Fibroblast of the aortic adventitia (primary cell): ENCODE data around the gene SFTPB. TPM values are rescaled to one million over a fixed set of nuclear protein-coding genes. Genes with fewer than 3 reads are reported as not detected.
A peak's percentile ranks its signal among the peaks of the same experiment; 100 is the strongest.

Experiments used
- DNase-seq: peaks from one replicate; pipeline ENCODE4 v3.0.0-alpha.2; 2010; ENCODE audit warnings: low read depth
- H3K4me3 ChIP-seq: 2 replicates; pipeline ENCODE4 v1.5.1; 2011; ENCODE audit warnings: low read depth, mild to moderate bottlenecking, control low read depth, low read length, moderate library complexity
- CTCF ChIP-seq: IDR thresholded peaks from 2 replicates; pipeline ENCODE4 v1.5.1; 2011; ENCODE audit warnings: mild to moderate bottlenecking, low read length, control low read depth, inconsistent platforms; ENCODE audit not compliant: insufficient read depth
- total RNA-seq: library from RNA; depleted of rRNA; stranded (reverse); fragments of >200 nt; gene quantifications from 2 replicates; pipeline ENCODE4 v1.2.3, GENCODE V29; 2012; ENCODE audit warnings: low replicate concordance

SFTPB gene
- total RNA-seq, 1 donor, result 0.09 TPM

- H3K4me3 ChIP-seq, result no peak overlapping the region
- DNase-seq, result no peak
- TF ChIP-seq CTCF, result no peak
These were observed 35.3 kb upstream of the SFTPB start for GRCh38 chr2:85703329-85703728.

GRCh38 chr2:85702800-85703199 lies 34.8 kb upstream of the SFTPB start:
- TF ChIP-seq CTCF, result no peak
- no peak overlapping the region for H3K4me3 ChIP-seq
- no peak for DNase-seq

- no peak for TF ChIP-seq CTCF
- no peak overlapping the region for H3K4me3 ChIP-seq
- peak; percentile 78 for DNase-seq
These were observed 34.2 kb upstream of the SFTPB start for GRCh38 chr2:85702172-85702571.

- no peak overlapping the region for H3K4me3 ChIP-seq
- DNase-seq, result no peak
- no peak for TF ChIP-seq CTCF
These were observed 31.3 kb upstream of the SFTPB start for GRCh38 chr2:85699325-85699724.

GRCh38 chr2:85698880-85699254 lies 30.9 kb upstream of the SFTPB start:
- no peak for TF ChIP-seq CTCF
- no peak for DNase-seq
- no peak overlapping the region for H3K4me3 ChIP-seq

- no peak for TF ChIP-seq CTCF
- DNase-seq, result no peak
- H3K4me3 ChIP-seq, result no peak overlapping the region
These were observed 30.3 kb upstream of the SFTPB start for GRCh38 chr2:85698184-85698879.

GRCh38 chr2:85697716-85698115 lies 29.7 kb upstream of the SFTPB start:
- H3K4me3 ChIP-seq, result no peak overlapping the region

More at GRCh38 chr2:85697716-85698115, 29.7 kb upstream of the SFTPB start:
- DNase-seq, result no peak
- no peak for TF ChIP-seq CTCF
